Endothelial cell of umbilical vein (primary cell): ENCODE results near the gene ADGRG7. TPM values are rescaled to one million over a fixed set of nuclear protein-coding genes. Genes with fewer than 3 reads are reported as not detected.

Experiments
- BruUV-seq: library from RNA; stranded (reverse); fragments of 400-500 nt; replicated peaks from 2 replicates; lab custom pipeline; 2021; lab: Mats Ljungman, UMichigan
- CTCF ChIA-PET: fragments of 300-600, 350-600 bp; sonication (Branson Sonifier 250); formaldehyde crosslinking; loops from one replicate; lab custom pipeline; 2021; ENCODE audit warnings: antibody characterized with exemption, inconsistent platforms; lab: Charles Lee
- POLR2A ChIA-PET: fragments of 300-600, 350-600 bp; sonication (Branson Sonifier 250); formaldehyde crosslinking; loops from one replicate; lab custom pipeline; 2021; ENCODE audit warnings: antibody characterized with exemption, inconsistent platforms; lab: Charles Lee
- DNase-seq: peaks from one replicate; pipeline ENCODE4 v3.0.0-alpha.2; 2011; ENCODE audit warnings: low read depth, low spot score
- FAIRE-seq: peaks from 2 replicates; lab custom pipeline; 2011; peaks lifted over from hg19 to GRCh38; lab: Jason Lieb, UNC
- H2AFZ ChIP-seq: 2 replicates; pipeline ENCODE4 v1.6.0; 2012; ENCODE audit warnings: low read depth, low read length, control low read depth, inconsistent platforms
- H3K27ac ChIP-seq: 2 replicates; pipeline ENCODE4 v1.5.1; 2011; ENCODE audit warnings: low read depth, mild to moderate bottlenecking, control low read depth, low read length, moderate library complexity; ENCODE audit not compliant: insufficient read depth
- H3K27me3 ChIP-seq, 2 experiments: 2 replicates each; pipeline versions ENCODE4 v1.6.0 to v1.6.1; 2011; ENCODE audit warnings: low read length in 2 of 2, mixed read lengths in 1 of 2; ENCODE audit not compliant: control insufficient read depth in 2 of 2, insufficient read depth in 2 of 2
- H3K36me3 ChIP-seq, 2 experiments: 2 replicates in 1 of 2; 3 replicates in 1 of 2; pipeline ENCODE4 v1.5.1; 2011; ENCODE audit warnings: low read length in 2 of 2, mild to moderate bottlenecking in 1 of 2, moderate library complexity in 1 of 2; ENCODE audit not compliant: control insufficient read depth in 2 of 2, insufficient read depth in 2 of 2; ENCODE audit errors: extremely low read depth in 1 of 2
- H3K4me1 ChIP-seq: 3 replicates; pipeline ENCODE4 v1.5.1; 2011; ENCODE audit warnings: mild to moderate bottlenecking, low read length; ENCODE audit not compliant: control insufficient read depth, insufficient read depth; ENCODE audit errors: extremely low read depth
- H3K4me2 ChIP-seq: 2 replicates; pipeline ENCODE4 v1.6.1; 2011; ENCODE audit warnings: low read length, control low read depth, mixed read lengths; ENCODE audit not compliant: insufficient read depth
- H3K4me3 ChIP-seq, 3 experiments: fragments of 200-600 bp in 1 of 3; sonication (generic), shearing (Covaris generic) in 1 of 3; replicated peaks in 1 of 3; 2 replicates each; pipeline ENCODE4 v1.5.1; 2011 to 2016; ENCODE audit warnings: control low read depth in 3 of 3, low read length in 3 of 3, mild to moderate bottlenecking in 2 of 3, inconsistent platforms in 1 of 3, low read depth in 1 of 3, moderate library complexity in 1 of 3; ENCODE audit not compliant: insufficient read depth in 1 of 3
- H3K79me2 ChIP-seq: 2 replicates; pipeline ENCODE4 v1.6.0; 2012; ENCODE audit warnings: low read length, inconsistent platforms; ENCODE audit not compliant: control insufficient read depth, insufficient read depth
- H3K9ac ChIP-seq: replicated peaks from 2 replicates; pipeline ENCODE3; 2011; ENCODE audit warnings: low read length, control low read depth; ENCODE audit not compliant: insufficient read depth; ENCODE audit errors: extremely low read depth
- H3K9me1 ChIP-seq: replicated peaks from 3 replicates; pipeline ENCODE4 v1.6.0; 2011; ENCODE audit warnings: mild to moderate bottlenecking, low read length; ENCODE audit not compliant: control insufficient read depth, insufficient read depth; ENCODE audit errors: extremely low read depth
- H3K9me3 ChIP-seq: replicated peaks from 2 replicates; pipeline ENCODE4 v1.5.1; 2012; ENCODE audit warnings: low read length, inconsistent platforms; ENCODE audit not compliant: control insufficient read depth, insufficient read depth
- H4K20me1 ChIP-seq: replicated peaks from 2 replicates; pipeline ENCODE3; 2011; ENCODE audit warnings: mild to moderate bottlenecking, low read length; ENCODE audit not compliant: control insufficient read depth, insufficient read depth; ENCODE audit errors: extremely low read depth
- CTCF ChIP-seq, 2 donors: IDR thresholded peaks; 1 replicate in 1 of 2; 2 replicates in 1 of 2; pipeline ENCODE4 v1.5.1; 2011; ENCODE audit warnings: low read length in 2 of 2, mild to moderate bottlenecking in 2 of 2, moderate library complexity in 2 of 2, control low read depth in 1 of 2, inconsistent platforms in 1 of 2, low read depth in 1 of 2; ENCODE audit not compliant: insufficient read depth in 1 of 2; ENCODE audit errors: extremely low read depth in 1 of 2
- EZH2 ChIP-seq: IDR thresholded peaks from 2 replicates; pipeline ENCODE4 v1.6.1; 2012; ENCODE audit warnings: borderline replicate concordance, low read depth, mild to moderate bottlenecking, moderate library complexity, low read length, inconsistent platforms; ENCODE audit not compliant: severe bottlenecking
- FOS ChIP-seq: IDR thresholded peaks from 2 replicates; pipeline ENCODE4 v1.6.1; 2011; ENCODE audit warnings: mild to moderate bottlenecking, low read length, moderate library complexity, borderline replicate concordance; ENCODE audit not compliant: insufficient read depth
- GATA2 ChIP-seq: IDR thresholded peaks from 2 replicates; pipeline ENCODE4 v1.7.0; 2011; ENCODE audit warnings: low read depth, mild to moderate bottlenecking, moderate library complexity, mixed read lengths, low read length; ENCODE audit not compliant: insufficient read length, insufficient read depth
- JUN ChIP-seq: IDR thresholded peaks from 2 replicates; pipeline ENCODE4 v1.6.1; 2011; ENCODE audit warnings: borderline replicate concordance, low read depth; ENCODE audit not compliant: insufficient read length, insufficient read depth
- MAX ChIP-seq: IDR thresholded peaks from 2 replicates; pipeline ENCODE4 v1.6.1; 2011; ENCODE audit not compliant: insufficient read depth, insufficient read length
- MYC ChIP-seq: IDR thresholded peaks from one replicate; pipeline ENCODE4 v1.6.1; 2011; ENCODE audit warnings: mild to moderate bottlenecking, low read depth, low read length
- POLR2A ChIP-seq: IDR thresholded peaks from 2 replicates; pipeline ENCODE4 v1.6.1; 2012; ENCODE audit warnings: low read depth, mild to moderate bottlenecking, control low read depth, low read length
- POLR2AphosphoS5 ChIP-seq: IDR thresholded peaks from 2 replicates; pipeline ENCODE4 v1.6.1; 2012; ENCODE audit warnings: low read depth, mild to moderate bottlenecking, control low read depth, low read length, moderate library complexity; ENCODE audit not compliant: insufficient read depth
- dilution Hi-C: fragments of 300-500 bp; cut with MboI; formaldehyde crosslinking; loops from one replicate; pipeline ENCODE4 v1.15.0; 2019; ENCODE audit warnings: low sequenced_read_pairs; ENCODE audit not compliant: extremely low pct_ligation_motif_present
- intact Hi-C: fragments of 100-400 bp; cut with micrococcal nuclease; formaldehyde crosslinking; loops from one replicate; pipeline ENCODE4 v1.10.0; 2022
- polyA plus RNA-seq, 4 experiments: library from polyadenylated mRNA; depleted of rRNA in 3 of 4; stranded (reverse) in 3 of 4; unstranded in 1 of 4; fragments of >200 nt; gene quantifications; 2 replicates each; pipeline versions ENCODE4 v1.2.1 to v1.2.3, GENCODE V29; 2011 to 2012; ENCODE audit warnings: missing spikeins in 1 of 4
- total RNA-seq: library from RNA; stranded (reverse); gene quantifications from 2 replicates; pipeline ENCODE4 v1.2.3, GENCODE V29; 2021

Gene ADGRG7
- total and polyA plus RNA-seq, 2 donors (not counting 3 experiments of a cell fraction or from before 2014, with no cell fraction given), result not detected

- H2AFZ ChIP-seq, result no peak overlapping the region
- H3K4me1 ChIP-seq, result no peaks in the 10 kb centered on the region
- H3K36me3 ChIP-seq, result no peaks in the 10 kb centered on the region
- H4K20me1 ChIP-seq, result no peaks in the 10 kb centered on the region
- BruUV-seq, result no TSS peak
- no peak overlapping the region for H3K4me3 ChIP-seq
- H3K9me1 ChIP-seq, result no peaks in the 10 kb centered on the region
- TF ChIP-seq JUN (no peak), GATA2 (peak; percentile 35)
- H3K9ac ChIP-seq, result no peak overlapping the region
- ChIA-PET POLR2A (no interaction called here), CTCF (interaction anchor here (0.9 to 1.9 kb wide), 3 partner anchors 26 to 69 kb away, joined by 3 to 4 read pairs (median 4); no protein-coding TSS in a partner anchor)
- H3K79me2 ChIP-seq, result no peaks in the 10 kb centered on the region
- dilution Hi-C loops (no loop called here), intact Hi-C loops (no loop called here)
- H3K4me2 ChIP-seq, result no peak overlapping the region
- FAIRE-seq (peak; percentile 61), DNase-seq (peak; percentile 47)
- no peaks in the 10 kb centered on the region for H3K27me3 ChIP-seq
- H3K27ac ChIP-seq, result no peak overlapping the region
- no peaks in the 10 kb centered on the region for H3K9me3 ChIP-seq
Observed at GRCh38 chr3:100641471-100642032, 32.2 kb downstream of the ADGRG7 start.

GRCh38 chr3:100645913-100646312 lies 36.5 kb downstream of the ADGRG7 start:
- H4K20me1 ChIP-seq, result no peaks in the 10 kb centered on the region
- H3K9ac ChIP-seq, result no peak overlapping the region
- no peaks in the 10 kb centered on the region for H3K27me3 ChIP-seq
- TF ChIP-seq EZH2 (no peak), MYC (no peak), CTCF (IDR thresholded peaks at IDR 0.05; ENCODE audit: extremely low read depth in 1 of 2, insufficient read depth in 1 of 2, low read depth in 1 of 2, low read length in 2 of 2) (no peak), FOS (no peak), MAX (no peak), GATA2 (no peak), POLR2A (no peak), POLR2AphosphoS5 (no peak)
- no peaks in the 10 kb centered on the region for H3K9me1 ChIP-seq
- H3K36me3 ChIP-seq, result no peaks in the 10 kb centered on the region
- no peak for FAIRE-seq
- ChIA-PET CTCF (interaction anchor here (0.6 to 1.5 kb wide), 2 partner anchors 56 to 814 kb away, joined by 3 to 4 read pairs; no protein-coding TSS in a partner anchor), POLR2A (no interaction called here)
- DNase-seq, result no peak
- no peak overlapping the region for H2AFZ ChIP-seq
- H3K27ac ChIP-seq, result no peak overlapping the region
- H3K9me3 ChIP-seq, result no peaks in the 10 kb centered on the region
- intact Hi-C loops (no loop called here), dilution Hi-C loops (no loop called here)
- no peak overlapping the region for H3K4me2 ChIP-seq
- peaks cover 6% of the 10 kb centered on the region for H3K4me1 ChIP-seq
- BruUV-seq, result no TSS peak
- H3K4me3 ChIP-seq, result no peak overlapping the region
- H3K79me2 ChIP-seq, result no peaks in the 10 kb centered on the region
